ENCODE data around the gene DAB2IP. TPM values are rescaled to one million over a fixed set of nuclear protein-coding genes. Genes with fewer than 3 reads are reported as not detected.

The DAB2IP gene
- 10 to 100 TPM in 1 of 2 donors, 1 to 10 TPM in 1; 3.1 to 13.1 TPM for total RNA-seq
- 1 to 10 TPM; 2.3 to 7.8 TPM for polyA plus RNA-seq

- Histone ChIP-seq H3K4me3 (ENCODE audit: low read depth in 1 of 3, low read length in 3 of 3) (peak within 1 kb of the TSS; percentile 59 to 68 (median 67)), H3K9me3 (ENCODE audit: control insufficient read depth in 4 of 4, low read length in 3 of 4) (no peaks in the 10 kb centered on the region), H3K36me3 (ENCODE audit: control insufficient read depth in 4 of 4, insufficient read depth in 3 of 4, low read depth in 1 of 4, low read length in 3 of 4) (no peaks in the 10 kb centered on the region), H3K9ac (ENCODE audit: low read depth in 1 of 2, low read length in 2 of 2) (peak within 1 kb of the TSS; percentile 36 to 77), H3K27me3 (ENCODE audit: control insufficient read depth in 4 of 4, insufficient read depth in 4 of 4, low read length in 3 of 4) (no peaks in the 10 kb centered on the region), H3K27ac (ENCODE audit: low read depth in 1 of 2, low read length in 2 of 2) (peak within 1 kb of the TSS; percentile 33 to 56), H3K4me1 (ENCODE audit: control insufficient read depth in 4 of 4, insufficient read depth in 4 of 4, low read length in 3 of 4) (peaks cover 12 to 37% (median 25%) of the 10 kb centered on the region in 4 donors)
- DNase-seq (ENCODE audit: low spot score) = peak; percentile 59
- 1% methylated on average over 79 of the region's 79 CpGs for WGBS
- TF ChIP-seq RAD21 (IDR thresholded peaks at IDR 0.05) (peak in 1 of 2 donors; percentile 18), EGR1 (IDR thresholded peaks at IDR 0.05; ENCODE audit: low read depth in 2 of 2) (no peak), GABPA (IDR thresholded peaks at IDR 0.05 in 1 of 2, conservative IDR thresholded peaks at IDR 0.05 in 1 of 2) (no peak), JUND (IDR thresholded peaks at IDR 0.05) (no peak)
- TF ChIP-seq, protein P1, sequence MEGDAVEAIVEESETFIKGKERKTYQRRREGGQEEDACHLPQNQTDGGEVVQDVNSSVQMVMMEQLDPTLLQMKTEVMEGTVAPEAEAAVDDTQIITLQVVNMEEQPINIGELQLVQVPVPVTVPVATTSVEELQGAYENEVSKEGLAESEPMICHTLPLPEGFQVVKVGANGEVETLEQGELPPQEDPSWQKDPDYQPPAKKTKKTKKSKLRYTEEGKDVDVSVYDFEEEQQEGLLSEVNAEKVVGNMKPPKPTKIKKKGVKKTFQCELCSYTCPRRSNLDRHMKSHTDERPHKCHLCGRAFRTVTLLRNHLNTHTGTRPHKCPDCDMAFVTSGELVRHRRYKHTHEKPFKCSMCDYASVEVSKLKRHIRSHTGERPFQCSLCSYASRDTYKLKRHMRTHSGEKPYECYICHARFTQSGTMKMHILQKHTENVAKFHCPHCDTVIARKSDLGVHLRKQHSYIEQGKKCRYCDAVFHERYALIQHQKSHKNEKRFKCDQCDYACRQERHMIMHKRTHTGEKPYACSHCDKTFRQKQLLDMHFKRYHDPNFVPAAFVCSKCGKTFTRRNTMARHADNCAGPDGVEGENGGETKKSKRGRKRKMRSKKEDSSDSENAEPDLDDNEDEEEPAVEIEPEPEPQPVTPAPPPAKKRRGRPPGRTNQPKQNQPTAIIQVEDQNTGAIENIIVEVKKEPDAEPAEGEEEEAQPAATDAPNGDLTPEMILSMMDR (IDR thresholded peaks at IDR 0.05; ENCODE audit: low read depth, low read length, missing input control) = no peak
Measured at GRCh38 chr9:121651295-121652020, at the start of gene DAB2IP. DAB2IP (plus strand) TSS chr9:121651634; CDS start chr9:121651776, 142 bp downstream.

DNA sequence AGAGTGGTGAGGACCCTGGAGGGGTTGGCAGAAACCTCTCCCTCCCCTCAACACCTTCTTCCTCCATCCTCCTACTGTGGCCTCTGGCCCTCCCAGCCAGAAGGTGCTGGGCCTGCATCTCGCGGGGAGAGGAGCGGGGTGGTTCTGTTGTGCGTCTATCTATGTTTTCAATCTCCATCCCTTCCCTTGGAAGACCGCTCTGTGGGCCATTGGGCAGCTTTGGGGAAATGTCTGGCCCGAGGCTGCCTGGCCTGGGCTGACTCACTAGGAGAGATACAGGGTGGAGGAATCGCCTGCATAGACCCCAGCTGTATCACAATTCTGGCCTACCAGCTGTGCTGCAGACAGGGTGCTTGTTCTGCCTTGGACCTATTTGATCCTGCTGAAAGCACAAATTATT lies 48.4 kb upstream of the DAB2IP start:
- Histone ChIP-seq H3K9ac (ENCODE audit: low read depth in 1 of 2, low read length in 2 of 2) (no peak overlapping the region), H3K9me3 (ENCODE audit: control insufficient read depth in 4 of 4, low read length in 3 of 4) (no peaks in the 10 kb centered on the region), H3K27me3 (ENCODE audit: control insufficient read depth in 4 of 4, insufficient read depth in 4 of 4, low read length in 3 of 4) (no peaks in the 10 kb centered on the region), H3K36me3 (ENCODE audit: control insufficient read depth in 4 of 4, insufficient read depth in 3 of 4, low read depth in 1 of 4, low read length in 3 of 4) (no peaks in the 10 kb centered on the region), H3K4me1 (ENCODE audit: control insufficient read depth in 4 of 4, insufficient read depth in 4 of 4, low read length in 3 of 4) (peaks cover 4 to 40% (median 27%) of the 10 kb centered on the region in 4 donors), H3K27ac (ENCODE audit: low read depth in 1 of 2, low read length in 2 of 2) (no peak overlapping the region), H3K4me3 (ENCODE audit: low read depth in 1 of 3, low read length in 3 of 3) (no peak overlapping the region)
- 96% methylated on average over 7 of the region's 7 CpGs for WGBS
- TF ChIP-seq YY1 (IDR thresholded peaks at IDR 0.05) = no peak
- TF ChIP-seq TAF1 (conservative IDR thresholded peaks at IDR 0.05) = no peak
- no peak for TF ChIP-seq NR2F2 (IDR thresholded peaks at IDR 0.05)
- TF ChIP-seq GABPA (IDR thresholded peaks at IDR 0.05 in 1 of 2, conservative IDR thresholded peaks at IDR 0.05 in 1 of 2) = no peak
- TF ChIP-seq HNF4A (conservative IDR thresholded peaks at IDR 0.05) = no peak
- TF ChIP-seq JUND (IDR thresholded peaks at IDR 0.05) = no peak
- no peak for DNase-seq (ENCODE audit: low spot score)

GRCh38 chr9:121604242-121604641 lies 47.2 kb upstream of the DAB2IP start:
- Histone ChIP-seq H3K9me3 (ENCODE audit: control insufficient read depth in 4 of 4, low read length in 3 of 4) (no peaks in the 10 kb centered on the region), H3K36me3 (ENCODE audit: control insufficient read depth in 4 of 4, insufficient read depth in 3 of 4, low read depth in 1 of 4, low read length in 3 of 4) (no peaks in the 10 kb centered on the region), H3K4me3 (ENCODE audit: low read depth in 1 of 3, low read length in 3 of 3) (no peak overlapping the region), H3K4me1 (ENCODE audit: control insufficient read depth in 4 of 4, insufficient read depth in 4 of 4, low read length in 3 of 4) (peaks cover 4 to 34% (median 22%) of the 10 kb centered on the region in 4 donors), H3K27me3 (ENCODE audit: control insufficient read depth in 4 of 4, insufficient read depth in 4 of 4, low read length in 3 of 4) (no peaks in the 10 kb centered on the region), H3K27ac (ENCODE audit: low read depth in 1 of 2, low read length in 2 of 2) (peak overlapping the region in 1 of 2 donors; percentile 47), H3K9ac (ENCODE audit: low read depth in 1 of 2, low read length in 2 of 2) (no peak overlapping the region)
- TF ChIP-seq RXRA (IDR thresholded peaks at IDR 0.05) = peak in 1 of 2 donors; percentile 5
- peak in 1 of 2 donors; percentile 13 for TF ChIP-seq RAD21 (IDR thresholded peaks at IDR 0.05)
- TF ChIP-seq YY1 (IDR thresholded peaks at IDR 0.05) = no peak
- TF ChIP-seq FOXA1 (IDR thresholded peaks at IDR 0.05) = no peak
- TF ChIP-seq, protein P2, sequence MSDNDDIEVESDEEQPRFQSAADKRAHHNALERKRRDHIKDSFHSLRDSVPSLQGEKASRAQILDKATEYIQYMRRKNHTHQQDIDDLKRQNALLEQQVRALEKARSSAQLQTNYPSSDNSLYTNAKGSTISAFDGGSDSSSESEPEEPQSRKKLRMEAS (IDR thresholded peaks at IDR 0.05) = no peak
- WGBS = 43% methylated on average over 4 of the region's 4 CpGs
- DNase-seq (ENCODE audit: low spot score) = no peak

All from liver (tissue), 9 donors.